ENCODE results near the gene DGKI.

DGKI gene

DNA sequence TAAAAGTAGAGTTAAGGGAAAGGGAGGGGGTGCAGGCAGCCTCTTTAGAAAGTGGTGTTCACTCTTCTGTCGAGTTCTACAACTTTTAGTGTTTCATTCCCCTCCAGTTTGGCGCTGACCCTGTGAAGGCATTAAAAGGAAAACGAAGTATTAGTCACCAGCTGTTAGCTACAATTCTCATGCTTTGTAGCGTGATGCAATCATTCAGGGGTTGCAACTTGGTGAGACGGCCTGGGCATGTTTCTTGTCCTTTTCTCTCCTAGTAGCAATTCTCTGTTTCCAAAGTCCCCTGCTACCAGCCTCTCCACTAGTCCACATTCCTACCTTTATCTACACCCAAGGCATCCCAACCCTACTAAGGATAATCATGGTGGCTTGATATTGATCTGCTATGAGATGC is 33.7 kb upstream of the DGKI start:
- Histone ChIP-seq H3K36me3 (ENCODE audit: insufficient read depth, low read length) (peaks cover 57% of the 10 kb centered on the region), H2AFZ (ENCODE audit: low read depth, low read length) (no peak overlapping the region), H3K9me3 (ENCODE audit: low read length) (peaks cover 12% of the 10 kb centered on the region), H3K4me1 (ENCODE audit: insufficient read depth, low read length) (peaks cover 30% of the 10 kb centered on the region), H3K4me3 (ENCODE audit: low read length) (no peak overlapping the region), H3K27me3 (ENCODE audit: insufficient read depth, low read length) (no peaks in the 10 kb centered on the region)

DNA sequence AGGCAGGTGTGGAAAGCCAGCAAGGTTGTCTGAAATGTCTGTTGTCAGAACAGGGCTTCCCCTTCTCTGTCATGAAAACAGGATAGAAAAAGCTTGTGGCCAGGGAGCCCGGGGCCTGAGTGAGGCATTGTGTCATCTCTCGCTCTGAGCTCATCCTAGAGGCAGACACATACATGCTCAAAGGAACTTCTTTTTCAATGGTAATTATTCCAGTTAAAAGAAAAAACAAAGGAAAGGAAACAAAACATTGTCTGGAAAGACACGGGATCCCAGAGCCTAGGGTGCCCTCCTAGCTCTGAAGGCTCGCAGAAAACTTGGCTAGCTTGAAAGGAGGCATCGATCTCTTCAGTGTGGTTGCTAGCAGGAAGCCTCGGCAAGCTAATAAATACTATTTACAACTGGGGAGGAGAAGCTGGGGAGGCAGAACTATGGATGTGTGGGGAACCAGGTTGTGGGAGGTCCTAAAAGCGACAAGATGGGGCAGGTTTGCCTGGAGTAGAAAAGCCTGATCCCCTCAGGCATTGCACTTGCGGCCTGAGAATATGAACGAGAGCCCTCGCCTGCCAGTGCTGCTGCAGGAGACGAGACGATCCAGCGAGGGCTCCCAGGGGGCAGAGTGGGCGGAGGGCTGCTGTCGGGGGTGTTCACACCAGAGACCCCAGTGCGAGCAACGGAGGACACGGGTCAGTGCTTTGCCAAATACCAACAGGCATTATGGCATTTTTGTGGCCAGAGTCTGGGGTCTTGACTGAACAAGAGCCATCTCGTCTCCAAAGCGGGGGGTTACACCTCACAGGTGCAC is 32.8 kb upstream of the DGKI start:
- no peak overlapping the region for H3K4me3 ChIP-seq (ENCODE audit: low read length)
- no peak overlapping the region for H2AFZ ChIP-seq (ENCODE audit: low read depth, low read length)
- H3K4me1 ChIP-seq (ENCODE audit: insufficient read depth, low read length), result peaks cover 30% of the 10 kb centered on the region
- peaks cover 12% of the 10 kb centered on the region for H3K9me3 ChIP-seq (ENCODE audit: low read length)
- peaks cover 48% of the 10 kb centered on the region for H3K36me3 ChIP-seq (ENCODE audit: insufficient read depth, low read length)
- H3K27me3 ChIP-seq (ENCODE audit: insufficient read depth, low read length), result no peaks in the 10 kb centered on the region

DNA sequence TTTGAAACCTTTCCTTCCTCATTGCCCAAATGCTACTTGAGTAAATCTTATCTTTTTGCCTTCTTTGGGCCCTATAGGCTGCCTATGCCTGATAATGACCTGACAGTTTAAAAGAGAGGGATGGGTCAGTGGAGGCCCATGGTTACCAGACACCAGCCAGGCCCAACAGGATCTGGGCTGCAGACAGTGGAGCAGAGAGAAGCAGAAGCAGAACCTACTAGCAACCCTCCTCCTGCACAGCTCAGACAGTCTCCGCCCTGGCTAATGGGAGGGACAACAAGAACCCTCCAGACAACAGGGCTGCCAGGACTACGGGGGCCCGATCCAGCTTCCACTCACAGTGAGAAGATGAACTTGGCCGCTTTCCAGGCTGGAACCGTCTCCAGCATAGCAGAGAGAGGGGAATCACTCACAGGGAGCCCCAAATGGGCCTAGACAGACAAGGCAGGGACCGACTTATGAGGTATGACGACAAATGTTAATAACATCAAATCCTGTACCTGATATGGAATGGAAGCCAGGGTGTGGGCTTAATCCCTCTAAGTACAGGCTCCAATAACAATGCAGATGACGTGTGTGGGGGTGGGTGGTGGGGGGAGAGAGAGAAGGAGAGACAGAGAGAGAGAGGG is 31.7 kb upstream of the DGKI start:
- H3K9me3 ChIP-seq (ENCODE audit: low read length), result peaks cover 12% of the 10 kb centered on the region
- H2AFZ ChIP-seq (ENCODE audit: low read depth, low read length), result no peak overlapping the region
- H3K36me3 ChIP-seq (ENCODE audit: insufficient read depth, low read length), result peaks cover 44% of the 10 kb centered on the region
- peaks cover 37% of the 10 kb centered on the region for H3K4me1 ChIP-seq (ENCODE audit: insufficient read depth, low read length)
- H3K4me3 ChIP-seq (ENCODE audit: low read length), result no peak overlapping the region
- H3K27me3 ChIP-seq (ENCODE audit: insufficient read depth, low read length), result no peaks in the 10 kb centered on the region

DNA sequence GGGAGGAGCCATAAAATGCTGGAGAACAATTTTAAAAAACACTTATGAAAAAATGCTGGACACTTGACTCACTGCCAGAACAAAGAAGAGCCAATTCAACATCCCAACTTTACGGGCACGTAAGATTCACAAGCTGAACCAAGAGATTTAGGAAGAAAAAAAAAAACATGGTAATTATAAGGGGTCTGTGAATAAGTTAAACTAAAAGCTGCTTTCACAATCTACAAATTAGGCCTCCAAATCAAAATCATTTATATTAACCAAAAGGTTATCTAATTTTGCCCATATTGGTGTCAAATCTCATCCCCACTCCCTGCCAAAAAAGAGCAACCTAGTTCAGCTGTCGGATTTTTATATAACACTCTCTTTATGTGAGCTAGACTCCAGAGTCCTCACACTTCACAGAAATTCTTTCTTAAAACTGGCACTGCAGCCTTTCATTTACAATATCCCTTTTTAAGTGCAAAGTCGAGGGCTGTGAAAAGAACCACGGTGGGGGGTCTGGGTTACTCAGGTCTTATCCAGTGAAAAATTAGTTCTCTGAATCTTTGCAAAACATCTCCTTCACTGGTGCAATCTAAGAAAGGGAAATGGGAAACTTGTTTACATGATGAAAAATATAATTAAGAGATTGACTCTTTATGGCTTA is 30.4 kb upstream of the DGKI start:
- Histone ChIP-seq H3K4me1 (ENCODE audit: insufficient read depth, low read length) (peaks cover 37% of the 10 kb centered on the region), H3K36me3 (ENCODE audit: insufficient read depth, low read length) (peaks cover 32% of the 10 kb centered on the region)

DNA sequence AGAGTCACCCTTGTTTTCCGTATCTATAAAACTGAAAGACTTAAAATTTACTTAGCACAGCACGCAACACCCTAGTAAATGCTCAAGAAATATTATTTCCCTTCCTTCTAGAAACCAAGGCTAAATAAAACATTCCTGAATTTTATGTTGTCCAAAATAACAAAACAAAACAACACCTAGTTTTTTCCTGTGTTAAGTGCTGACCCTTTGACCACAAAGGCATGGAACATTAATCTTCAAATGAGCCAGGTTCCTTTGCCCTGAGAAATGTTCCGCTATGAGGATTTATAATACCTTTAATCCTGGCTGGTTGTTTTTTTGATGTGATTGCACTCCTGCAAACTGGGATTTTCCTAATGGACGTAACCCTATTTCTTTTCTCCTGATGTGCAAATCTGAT is 29.0 kb upstream of the DGKI start:
- Histone ChIP-seq H3K4me1 (ENCODE audit: insufficient read depth, low read length) (peaks cover 37% of the 10 kb centered on the region), H3K27me3 (ENCODE audit: insufficient read depth, low read length) (no peaks in the 10 kb centered on the region), H3K36me3 (ENCODE audit: insufficient read depth, low read length) (peaks cover 19% of the 10 kb centered on the region), H2AFZ (ENCODE audit: low read depth, low read length) (no peak overlapping the region), H3K9me3 (ENCODE audit: low read length) (peaks cover 2% of the 10 kb centered on the region), H3K4me3 (ENCODE audit: low read length) (no peak overlapping the region)

More for the DNA sequence above, 30.4 kb upstream of the DGKI start:
- Histone ChIP-seq H3K9me3 (ENCODE audit: low read length) (peaks cover 8% of the 10 kb centered on the region), H2AFZ (ENCODE audit: low read depth, low read length) (no peak overlapping the region), H3K27me3 (ENCODE audit: insufficient read depth, low read length) (no peaks in the 10 kb centered on the region), H3K4me3 (ENCODE audit: low read length) (no peak overlapping the region)

DNA sequence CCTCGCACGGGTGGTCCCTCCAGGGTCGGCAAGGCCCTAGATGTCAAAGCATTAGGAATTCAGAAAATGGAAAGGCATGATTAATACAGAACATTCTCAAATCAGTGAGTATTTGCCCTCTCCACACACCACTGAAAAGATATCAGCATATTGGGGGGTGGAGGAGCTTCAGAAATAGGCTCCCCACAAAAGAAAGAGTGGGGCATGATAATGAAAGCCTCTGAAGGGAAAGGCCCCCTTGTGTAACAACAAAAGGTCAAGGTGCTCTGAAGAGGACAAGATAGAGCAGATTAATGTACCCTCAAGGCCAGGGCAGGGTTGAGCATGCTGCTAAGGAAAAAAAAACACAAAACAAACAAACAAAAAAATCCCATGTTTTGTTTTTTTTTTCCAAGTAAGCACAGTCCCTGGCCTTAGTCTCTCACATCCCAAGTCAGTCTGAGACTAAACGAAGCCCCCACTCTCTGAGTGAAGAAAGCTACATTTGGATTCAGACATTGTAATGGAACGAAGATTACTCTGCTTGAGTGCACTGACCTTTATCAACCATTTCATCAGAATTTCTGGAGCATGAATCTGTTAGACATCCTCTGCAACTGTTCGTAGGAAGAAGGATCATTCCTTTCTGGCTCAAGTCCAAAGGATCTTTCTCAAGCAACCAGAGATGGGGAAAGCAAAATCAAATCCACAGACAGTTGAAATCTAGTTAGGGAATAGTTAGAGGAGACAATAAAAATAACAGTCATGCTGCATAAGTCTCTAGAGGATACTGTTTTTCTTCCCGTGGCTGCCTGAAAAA is 27.4 kb upstream of the DGKI start:
- no peak overlapping the region for H3K4me3 ChIP-seq (ENCODE audit: low read length)
- H3K9me3 ChIP-seq (ENCODE audit: low read length), result peaks cover 4% of the 10 kb centered on the region
- no peak overlapping the region for H2AFZ ChIP-seq (ENCODE audit: low read depth, low read length)
- H3K27me3 ChIP-seq (ENCODE audit: insufficient read depth, low read length), result no peaks in the 10 kb centered on the region
- peaks cover 29% of the 10 kb centered on the region for H3K4me1 ChIP-seq (ENCODE audit: insufficient read depth, low read length)
- H3K36me3 ChIP-seq (ENCODE audit: insufficient read depth, low read length), result peaks cover 5% of the 10 kb centered on the region

DNA sequence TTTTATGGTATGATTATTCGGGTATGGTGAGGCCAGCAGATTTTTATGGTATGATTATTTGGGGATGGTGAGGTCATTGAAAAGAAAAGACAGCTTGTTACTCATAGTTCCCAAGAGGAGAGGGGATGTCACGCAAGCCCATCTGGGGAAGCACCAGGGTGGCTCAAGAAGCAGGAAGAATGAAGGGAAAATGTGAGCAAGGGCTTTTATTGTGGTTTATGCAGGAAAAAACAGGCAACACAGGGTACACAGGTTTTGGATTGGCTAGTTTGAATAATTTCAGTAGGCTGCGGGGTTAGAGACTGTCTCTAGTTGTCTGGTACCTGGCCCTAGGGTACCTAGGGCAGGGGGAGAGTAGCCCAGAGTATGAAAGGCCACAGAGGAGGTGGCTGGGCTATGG is 26.8 kb upstream of the DGKI start:
- H3K4me3 ChIP-seq (ENCODE audit: low read length), result no peak overlapping the region
- H3K27me3 ChIP-seq (ENCODE audit: insufficient read depth, low read length), result no peaks in the 10 kb centered on the region
- no peak overlapping the region for H2AFZ ChIP-seq (ENCODE audit: low read depth, low read length)
- H3K36me3 ChIP-seq (ENCODE audit: insufficient read depth, low read length), result peaks cover under 1% of the 10 kb centered on the region
- peaks cover 4% of the 10 kb centered on the region for H3K9me3 ChIP-seq (ENCODE audit: low read length)
- peaks cover 27% of the 10 kb centered on the region for H3K4me1 ChIP-seq (ENCODE audit: insufficient read depth, low read length)

DNA sequence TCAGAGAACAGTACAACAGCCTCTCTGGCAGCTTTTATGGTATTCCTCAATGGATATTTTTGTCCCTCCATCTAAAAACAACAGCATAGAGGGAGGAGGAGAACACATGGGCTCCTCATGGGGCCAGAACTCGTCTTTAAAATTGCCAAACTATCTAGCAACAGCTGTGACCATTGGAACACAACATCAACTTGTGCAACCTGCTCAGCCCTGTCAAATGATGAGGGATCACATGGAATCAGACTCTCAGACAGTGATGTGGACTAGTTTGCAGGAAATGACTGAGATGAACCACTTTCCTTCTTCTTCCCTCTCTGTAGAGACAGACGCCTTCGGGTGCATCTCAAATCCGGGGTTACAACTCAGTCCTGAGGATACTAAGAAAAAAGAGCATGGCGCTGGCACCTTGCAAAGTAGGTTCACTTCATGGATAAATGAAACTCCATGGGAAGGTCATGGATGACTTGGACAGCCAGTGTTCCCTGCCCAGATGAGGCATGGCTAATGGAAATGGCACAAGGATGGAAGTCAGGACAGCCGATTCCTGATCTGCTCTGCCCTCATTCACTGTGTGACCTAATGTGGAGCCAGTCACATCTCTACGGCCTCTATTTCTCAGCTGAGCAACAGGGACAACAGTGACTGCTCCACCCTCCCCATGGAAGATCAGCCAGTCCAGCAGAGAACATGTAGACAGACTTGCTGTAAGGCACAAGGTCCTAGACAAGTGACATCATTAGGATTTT is 24.6 kb upstream of the DGKI start:
- Histone ChIP-seq H3K4me3 (ENCODE audit: low read length) (no peak overlapping the region), H3K36me3 (ENCODE audit: insufficient read depth, low read length) (no peaks in the 10 kb centered on the region), H3K9me3 (ENCODE audit: low read length) (peaks cover 6% of the 10 kb centered on the region), H3K4me1 (ENCODE audit: insufficient read depth, low read length) (peaks cover 7% of the 10 kb centered on the region), H2AFZ (ENCODE audit: low read depth, low read length) (no peak overlapping the region), H3K27me3 (ENCODE audit: insufficient read depth, low read length) (no peaks in the 10 kb centered on the region)

DNA sequence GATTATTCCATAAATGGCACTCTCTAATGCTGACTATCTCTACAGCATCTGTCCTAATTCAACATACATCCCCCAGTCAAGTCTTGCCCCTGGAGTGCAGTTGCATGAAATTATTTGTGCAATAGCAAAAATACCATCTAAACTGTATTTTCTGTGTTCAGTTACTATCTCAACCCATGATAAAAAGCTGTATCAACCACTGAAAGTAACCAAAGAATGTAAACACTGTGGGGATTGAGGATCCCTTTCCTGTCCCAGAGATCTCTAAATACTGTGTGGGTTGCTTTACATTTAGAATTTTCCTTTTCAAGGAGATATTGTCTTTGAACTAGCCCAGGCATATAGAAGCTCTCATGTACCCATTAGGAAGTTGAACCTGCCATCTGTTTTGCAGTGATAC is 23.9 kb upstream of the DGKI start:
- no peaks in the 10 kb centered on the region for H3K27me3 ChIP-seq (ENCODE audit: insufficient read depth, low read length)
- H3K9me3 ChIP-seq (ENCODE audit: low read length), result peaks cover 7% of the 10 kb centered on the region
- H3K4me3 ChIP-seq (ENCODE audit: low read length), result no peak overlapping the region
- H3K4me1 ChIP-seq (ENCODE audit: insufficient read depth, low read length), result peaks cover 7% of the 10 kb centered on the region
- H3K36me3 ChIP-seq (ENCODE audit: insufficient read depth, low read length), result no peaks in the 10 kb centered on the region
- no peak overlapping the region for H2AFZ ChIP-seq (ENCODE audit: low read depth, low read length)

DNA sequence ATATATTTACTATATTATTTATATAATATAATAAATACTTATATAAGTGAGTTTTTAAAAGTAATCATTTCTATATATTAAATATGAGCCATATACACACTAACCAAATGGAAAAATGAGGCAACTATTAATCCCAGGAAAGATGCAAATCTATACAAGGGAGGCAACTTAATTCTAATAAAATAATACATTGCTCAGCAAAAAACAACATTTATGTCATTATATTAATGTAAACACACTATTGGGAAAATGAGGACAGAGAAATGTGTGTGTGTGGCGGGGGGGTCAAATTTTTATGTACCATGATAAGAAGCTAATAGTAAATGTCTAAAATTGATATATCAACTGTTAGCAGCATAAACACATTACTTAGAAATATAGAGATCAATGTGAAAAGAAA is 23.3 kb upstream of the DGKI start:
- Histone ChIP-seq H3K36me3 (ENCODE audit: insufficient read depth, low read length) (peaks cover 4% of the 10 kb centered on the region), H3K4me1 (ENCODE audit: insufficient read depth, low read length) (peaks cover 7% of the 10 kb centered on the region), H2AFZ (ENCODE audit: low read depth, low read length) (no peak overlapping the region), H3K9me3 (ENCODE audit: low read length) (peaks cover 7% of the 10 kb centered on the region), H3K27me3 (ENCODE audit: insufficient read depth, low read length) (no peaks in the 10 kb centered on the region), H3K4me3 (ENCODE audit: low read length) (no peak overlapping the region)

DNA sequence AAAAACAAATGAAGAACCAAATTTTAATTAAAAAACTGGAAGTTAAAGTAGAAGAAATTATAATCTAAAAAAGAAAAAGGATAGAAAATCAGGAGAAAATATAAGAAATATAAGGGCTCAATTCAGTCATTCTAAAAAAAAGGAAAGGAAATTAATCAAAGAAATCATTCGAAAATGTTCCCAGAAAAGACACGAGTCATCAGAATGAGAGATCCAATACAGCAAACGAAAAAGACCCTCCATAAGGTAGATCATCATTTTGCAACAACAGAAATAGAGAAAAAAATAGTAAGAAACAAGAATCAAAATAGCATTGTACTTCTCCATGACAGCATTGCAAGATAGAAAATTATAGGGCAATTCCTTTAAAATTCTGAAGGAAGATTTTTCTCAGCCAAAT is 22.5 kb upstream of the DGKI start:
- no peak overlapping the region for H2AFZ ChIP-seq (ENCODE audit: low read depth, low read length)
- no peak overlapping the region for H3K4me3 ChIP-seq (ENCODE audit: low read length)
- peaks cover 7% of the 10 kb centered on the region for H3K9me3 ChIP-seq (ENCODE audit: low read length)
- peaks cover 5% of the 10 kb centered on the region for H3K36me3 ChIP-seq (ENCODE audit: insufficient read depth, low read length)
- no peaks in the 10 kb centered on the region for H3K27me3 ChIP-seq (ENCODE audit: insufficient read depth, low read length)
- H3K4me1 ChIP-seq (ENCODE audit: insufficient read depth, low read length), result peaks cover 5% of the 10 kb centered on the region

DNA sequence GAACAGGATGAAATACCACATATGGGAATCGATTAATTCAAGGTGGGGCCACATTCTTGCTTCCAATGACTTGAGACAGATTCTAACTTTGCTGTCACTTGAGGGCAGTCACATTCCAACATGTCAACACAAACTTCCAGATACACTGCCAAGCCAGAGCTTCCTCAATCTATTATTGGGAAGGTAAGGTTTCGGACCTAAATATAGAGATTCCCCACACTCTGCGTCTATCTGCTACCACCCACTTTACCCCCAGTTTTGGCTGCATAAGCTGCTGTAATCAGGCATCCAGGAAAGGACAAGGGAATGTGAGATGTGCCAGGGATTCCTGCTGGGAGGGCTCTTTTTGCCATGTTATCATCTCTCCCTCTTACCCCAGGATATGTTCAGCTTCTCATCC is 20.5 kb upstream of the DGKI start:
- Histone ChIP-seq H3K36me3 (ENCODE audit: insufficient read depth, low read length) (peaks cover 5% of the 10 kb centered on the region), H3K4me3 (ENCODE audit: low read length) (no peak overlapping the region), H3K4me1 (ENCODE audit: insufficient read depth, low read length) (no peaks in the 10 kb centered on the region), H3K9me3 (ENCODE audit: low read length) (peaks cover 10% of the 10 kb centered on the region), H3K27me3 (ENCODE audit: insufficient read depth, low read length) (no peaks in the 10 kb centered on the region), H2AFZ (ENCODE audit: low read depth, low read length) (no peak overlapping the region)

Measured in neuron (in vitro differentiated cells).